Type B pancreatic cell (in vitro differentiated cells): ENCODE data around the gene EZR. TPM values are rescaled to one million over a fixed set of nuclear protein-coding genes. Genes with fewer than 3 reads are reported as not detected.

Experiments
- DNase-seq: peaks from one replicate; pipeline ENCODE4 v3.0.0; 2021; ENCODE audit warnings: mixed read lengths; ENCODE audit not compliant: unreplicated experiment; ENCODE audit errors: extremely low spot score
- H3K27ac Mint-ChIP-seq: 2 replicates; pipeline ENCODE4 v1.8.0; 2021; ENCODE audit warnings: mild to moderate bottlenecking, mixed read lengths
- H3K27me3 Mint-ChIP-seq: 2 replicates; pipeline ENCODE4 v1.8.0; 2021; ENCODE audit warnings: mixed read lengths
- H3K36me3 Mint-ChIP-seq: 2 replicates; pipeline ENCODE4 v1.8.0; 2021; ENCODE audit warnings: mixed read lengths
- H3K4me1 Mint-ChIP-seq: one replicate; pipeline ENCODE4 v1.8.0; 2021; ENCODE audit warnings: mixed read lengths; ENCODE audit not compliant: unreplicated experiment
- H3K4me3 Mint-ChIP-seq: 2 replicates; pipeline ENCODE4 v1.8.0; 2021; ENCODE audit warnings: mild to moderate bottlenecking, mixed read lengths
- H3K9me3 Mint-ChIP-seq: 2 replicates; pipeline ENCODE4 v1.8.0; 2021; ENCODE audit warnings: mixed read lengths
- total RNA-seq: library from RNA; stranded (reverse); gene quantifications from 2 replicates; pipeline ENCODE4 v1.2.1, GENCODE V29; 2021; ENCODE audit warnings: low replicate concordance
- TF ChIP-seq, protein P1 (sequence below): fragments of 200-600 bp; sonication (generic); conservative IDR thresholded peaks from 2 replicates; pipeline ENCODE4 v1.5.0; 2021; ENCODE audit warnings: antibody characterized with exemption, mild to moderate bottlenecking

EZR gene
- total RNA-seq, 1 donor from 2014 or later = 166 TPM

DNA sequence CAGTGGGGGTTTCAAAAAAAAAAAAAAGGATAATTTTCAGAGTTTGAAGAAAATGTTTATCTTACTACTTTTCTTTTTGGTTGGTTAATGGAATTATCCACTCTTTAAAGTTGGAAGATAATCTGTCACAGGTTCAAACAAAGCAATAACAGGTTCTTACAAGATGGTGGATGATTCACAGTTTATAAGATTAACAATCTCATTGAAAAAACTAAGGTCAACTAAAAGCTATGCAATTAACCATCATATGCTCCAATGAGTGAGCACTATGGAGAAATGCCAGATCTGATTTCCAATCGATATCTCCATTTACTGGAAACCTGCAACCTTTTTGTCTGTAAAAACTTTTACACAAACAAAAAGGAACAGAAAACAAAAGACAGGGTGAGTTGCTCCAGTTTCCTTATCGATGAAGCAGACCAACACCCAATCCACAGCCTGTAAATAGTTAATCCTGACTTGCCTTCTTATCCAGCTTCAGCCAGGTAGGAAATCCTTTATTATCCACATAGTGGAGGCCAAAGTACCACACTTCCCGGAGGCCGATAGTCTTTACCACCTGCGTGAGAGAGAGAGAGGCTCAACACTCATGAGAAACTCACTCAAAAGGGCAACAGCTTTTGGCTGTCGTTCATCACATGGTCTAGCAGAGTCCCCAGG is 32.4 kb downstream of the EZR start:
- DNase-seq = no peak
- H3K27me3 Mint-ChIP-seq = no peaks in the 10 kb centered on the region
- H3K9me3 Mint-ChIP-seq = no peaks in the 10 kb centered on the region
- H3K27ac Mint-ChIP-seq = peak overlapping the region; percentile 83
- peaks cover 37% of the 10 kb centered on the region for H3K36me3 Mint-ChIP-seq
- TF ChIP-seq, protein P1, sequence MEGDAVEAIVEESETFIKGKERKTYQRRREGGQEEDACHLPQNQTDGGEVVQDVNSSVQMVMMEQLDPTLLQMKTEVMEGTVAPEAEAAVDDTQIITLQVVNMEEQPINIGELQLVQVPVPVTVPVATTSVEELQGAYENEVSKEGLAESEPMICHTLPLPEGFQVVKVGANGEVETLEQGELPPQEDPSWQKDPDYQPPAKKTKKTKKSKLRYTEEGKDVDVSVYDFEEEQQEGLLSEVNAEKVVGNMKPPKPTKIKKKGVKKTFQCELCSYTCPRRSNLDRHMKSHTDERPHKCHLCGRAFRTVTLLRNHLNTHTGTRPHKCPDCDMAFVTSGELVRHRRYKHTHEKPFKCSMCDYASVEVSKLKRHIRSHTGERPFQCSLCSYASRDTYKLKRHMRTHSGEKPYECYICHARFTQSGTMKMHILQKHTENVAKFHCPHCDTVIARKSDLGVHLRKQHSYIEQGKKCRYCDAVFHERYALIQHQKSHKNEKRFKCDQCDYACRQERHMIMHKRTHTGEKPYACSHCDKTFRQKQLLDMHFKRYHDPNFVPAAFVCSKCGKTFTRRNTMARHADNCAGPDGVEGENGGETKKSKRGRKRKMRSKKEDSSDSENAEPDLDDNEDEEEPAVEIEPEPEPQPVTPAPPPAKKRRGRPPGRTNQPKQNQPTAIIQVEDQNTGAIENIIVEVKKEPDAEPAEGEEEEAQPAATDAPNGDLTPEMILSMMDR = no peak
- no peak overlapping the region for H3K4me3 Mint-ChIP-seq
- peaks cover 11% of the 10 kb centered on the region for H3K4me1 Mint-ChIP-seq

DNA sequence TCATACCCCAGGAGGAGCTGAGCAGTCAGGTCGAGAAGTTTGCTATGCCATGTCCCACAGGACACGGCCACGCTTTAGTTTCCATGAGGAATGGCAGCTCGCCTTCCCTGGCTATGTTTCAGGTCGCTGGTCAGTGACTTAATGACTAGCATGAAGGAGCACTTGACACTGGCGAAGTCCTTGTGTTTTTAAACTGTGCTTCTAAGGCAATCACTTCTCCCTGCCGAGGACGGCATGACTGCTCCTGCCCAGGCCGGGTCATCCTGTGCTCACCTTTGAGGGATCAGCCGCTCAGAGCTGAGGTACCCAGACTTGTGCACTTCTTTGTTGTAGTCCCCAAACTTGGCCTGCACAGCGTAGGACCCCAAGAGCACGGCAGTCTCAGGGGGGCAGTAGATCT is 34.1 kb downstream of the EZR start:
- Mint-ChIP-seq H3K27ac (peak overlapping the region; percentile 79), H3K4me1 (peaks cover 16% of the 10 kb centered on the region), H3K4me3 (no peak overlapping the region), H3K9me3 (no peaks in the 10 kb centered on the region), H3K27me3 (no peaks in the 10 kb centered on the region), H3K36me3 (peaks cover 47% of the 10 kb centered on the region)
- no peak for DNase-seq
- TF ChIP-seq, protein P1 = no peak

DNA sequence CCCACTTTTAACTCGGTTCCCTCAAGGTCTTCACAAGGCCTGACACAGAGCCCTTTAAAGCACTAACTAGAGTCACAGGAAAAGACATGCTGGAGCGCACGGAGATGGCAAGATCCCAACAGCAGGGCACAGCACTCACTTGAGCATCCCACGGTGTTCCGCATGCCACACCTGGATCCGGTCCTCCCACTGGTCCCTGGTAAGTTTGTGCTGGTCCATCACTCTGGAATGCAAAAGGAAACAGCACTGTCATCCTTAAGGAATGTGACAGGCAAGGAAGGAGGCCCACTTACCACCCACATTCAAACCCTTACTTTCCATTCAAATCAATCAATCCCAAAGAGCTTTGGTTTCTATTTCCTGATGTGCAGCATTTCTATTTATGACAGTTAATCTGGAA is 34.7 kb downstream of the EZR start:
- no peaks in the 10 kb centered on the region for H3K27me3 Mint-ChIP-seq
- no peak for DNase-seq
- H3K4me3 Mint-ChIP-seq = no peak overlapping the region
- no peaks in the 10 kb centered on the region for H3K9me3 Mint-ChIP-seq
- peak overlapping the region; percentile 79 for H3K27ac Mint-ChIP-seq
- H3K36me3 Mint-ChIP-seq = peaks cover 42% of the 10 kb centered on the region
- H3K4me1 Mint-ChIP-seq = peaks cover 16% of the 10 kb centered on the region
- TF ChIP-seq, protein P1 = no peak

DNA sequence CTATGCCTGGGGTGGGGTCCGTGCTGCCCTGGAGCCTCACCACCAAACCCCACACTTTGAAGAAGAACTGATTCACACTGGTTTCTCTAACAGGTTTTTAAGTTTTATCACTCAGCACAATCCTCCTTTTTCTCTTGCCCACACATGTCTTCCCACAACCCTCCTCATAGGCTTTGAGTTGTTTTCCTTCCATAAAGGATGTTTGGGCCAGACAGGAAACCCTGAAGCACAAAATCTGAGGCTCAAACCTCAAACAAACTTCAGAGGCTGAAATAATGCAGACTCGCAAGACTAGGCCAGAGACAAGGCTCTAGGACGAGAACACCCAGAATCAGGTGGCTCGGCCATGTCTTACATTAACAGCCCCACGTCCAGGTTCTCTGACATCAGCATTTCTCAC is 35.3 kb downstream of the EZR start:
- TF ChIP-seq, protein P1 = no peak
- H3K27me3 Mint-ChIP-seq = no peaks in the 10 kb centered on the region
- no peak for DNase-seq
- H3K9me3 Mint-ChIP-seq = no peaks in the 10 kb centered on the region
- no peak overlapping the region for H3K4me3 Mint-ChIP-seq
- peaks cover 47% of the 10 kb centered on the region for H3K36me3 Mint-ChIP-seq
- H3K27ac Mint-ChIP-seq = peak overlapping the region; percentile 79
- peaks cover 16% of the 10 kb centered on the region for H3K4me1 Mint-ChIP-seq

DNA sequence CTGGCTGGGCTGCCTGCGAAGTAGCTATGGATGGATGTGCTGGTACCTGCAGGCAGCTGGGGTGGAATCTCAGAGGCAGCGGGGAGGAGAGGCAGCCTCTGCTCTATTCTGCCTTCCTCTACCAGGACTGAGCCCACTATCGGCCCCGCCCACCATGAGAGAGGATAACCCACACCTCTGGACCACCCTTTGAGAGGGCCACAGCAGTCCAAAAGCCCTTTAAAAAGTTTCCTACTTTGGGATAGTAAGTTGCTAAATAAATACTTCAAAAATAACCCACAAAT is 36.1 kb downstream of the EZR start:
- Mint-ChIP-seq H3K27me3 (no peaks in the 10 kb centered on the region), H3K36me3 (peaks cover 50% of the 10 kb centered on the region), H3K27ac (peak overlapping the region; percentile 79), H3K9me3 (no peaks in the 10 kb centered on the region), H3K4me1 (peaks cover 16% of the 10 kb centered on the region), H3K4me3 (no peak overlapping the region)
- TF ChIP-seq, protein P1 = no peak
- DNase-seq = no peak
